SK-N-SH treated with all-trans-retinoic acid at 6 μM for 48 hours (cell line): ENCODE data around the gene COL24A1.

ENCODE experiments used
- ARNTL ChIP-seq: fragments of 450-650 bp; formaldehyde crosslinking; IDR thresholded peaks from 2 replicates; pipeline ENCODE4 v1.5.0; 2020; ENCODE audit warnings: low read depth, mild to moderate bottlenecking, moderate library complexity, borderline replicate concordance
- BACH2 ChIP-seq: fragments of 250-450 bp; sonication (Bioruptor Pico); IDR thresholded peaks from 2 replicates; pipeline ENCODE4 v1.9.0; 2021; ENCODE audit warnings: mild to moderate bottlenecking, borderline replicate concordance
- CSDC2 ChIP-seq: fragments of 250-450 bp; sonication (Bioruptor Pico); IDR thresholded peaks from 2 replicates; pipeline ENCODE4 v1.5.0; 2020; ENCODE audit warnings: mild to moderate bottlenecking, moderate library complexity
- CSRNP3 ChIP-seq: fragments of 250-450 bp; sonication (Bioruptor Pico); IDR thresholded peaks from 2 replicates; pipeline ENCODE4 v1.5.1; 2021; ENCODE audit warnings: mild to moderate bottlenecking, moderate library complexity
- ISL1 ChIP-seq: fragments of 250-450 bp; sonication (Bioruptor Pico); IDR thresholded peaks from 2 replicates; pipeline ENCODE4 v2.1.2; 2022; ENCODE audit warnings: mild to moderate bottlenecking, moderate library complexity
- OSR1 ChIP-seq: fragments of 250-450 bp; sonication (Bioruptor Pico); IDR thresholded peaks from 2 replicates; pipeline ENCODE4 v1.8.0; 2022; ENCODE audit warnings: moderate library complexity, mild to moderate bottlenecking, inconsistent platforms
- SNAI2 ChIP-seq: fragments of 250-450 bp; sonication (Bioruptor Pico); IDR thresholded peaks from 2 replicates; pipeline ENCODE4 v1.5.0; 2020; ENCODE audit warnings: mild to moderate bottlenecking, moderate library complexity
- ZC3H10 ChIP-seq: fragments of 250-450 bp; sonication (Bioruptor Pico); IDR thresholded peaks from 2 replicates; pipeline ENCODE4 v1.5.1; 2021; ENCODE audit warnings: mild to moderate bottlenecking, moderate library complexity
- ZFP30 ChIP-seq: fragments of 450-650 bp; formaldehyde crosslinking; IDR thresholded peaks from 2 replicates; pipeline ENCODE4 v1.5.0; 2022; ENCODE audit warnings: mild to moderate bottlenecking, moderate library complexity
- ZNF70 ChIP-seq: fragments of 450-650 bp; formaldehyde crosslinking; IDR thresholded peaks from 2 replicates; pipeline ENCODE4 v1.5.0; 2020; ENCODE audit warnings: mild to moderate bottlenecking, moderate library complexity
- TF ChIP-seq, protein P1 (sequence below): fragments of 250-450 bp; sonication (Bioruptor Pico); IDR thresholded peaks from 2 replicates; pipeline ENCODE4 v1.8.0; 2020; ENCODE audit warnings: mild to moderate bottlenecking, moderate library complexity, borderline replicate concordance

DNA sequence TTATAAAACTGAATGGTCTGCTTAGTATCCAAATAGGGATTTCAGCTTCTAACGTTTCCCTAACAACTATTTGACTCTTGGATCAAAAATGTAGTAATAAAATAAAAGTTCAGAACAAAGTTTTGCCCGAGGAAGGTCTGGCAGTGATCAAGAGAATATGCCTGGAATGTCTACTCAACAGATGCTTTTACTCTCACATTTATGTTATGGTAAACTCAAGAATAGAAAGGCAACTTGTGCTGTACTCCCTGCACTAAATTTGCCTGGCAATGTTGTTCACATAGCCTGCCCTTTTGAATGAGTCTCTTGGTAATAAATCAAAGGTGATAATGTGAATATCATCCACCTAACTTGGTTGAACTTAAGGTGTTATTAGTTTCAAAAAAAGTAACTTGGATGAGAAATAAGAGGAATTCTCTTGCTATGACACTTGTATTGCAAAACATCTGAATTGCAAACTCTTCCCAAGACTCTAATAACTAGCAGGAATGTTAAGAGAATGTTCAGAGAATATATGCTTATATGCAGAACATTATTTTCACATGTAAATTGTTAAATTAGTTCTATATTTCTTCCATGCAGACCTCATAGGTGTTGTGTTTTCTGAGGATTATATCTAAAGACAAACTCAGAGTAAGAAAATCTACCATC is 215.8 kb downstream of the COL24A1 start:
- TF ChIP-seq ZFP30 (CRISPR knock-in tag): no peak
- TF ChIP-seq, protein P1, sequence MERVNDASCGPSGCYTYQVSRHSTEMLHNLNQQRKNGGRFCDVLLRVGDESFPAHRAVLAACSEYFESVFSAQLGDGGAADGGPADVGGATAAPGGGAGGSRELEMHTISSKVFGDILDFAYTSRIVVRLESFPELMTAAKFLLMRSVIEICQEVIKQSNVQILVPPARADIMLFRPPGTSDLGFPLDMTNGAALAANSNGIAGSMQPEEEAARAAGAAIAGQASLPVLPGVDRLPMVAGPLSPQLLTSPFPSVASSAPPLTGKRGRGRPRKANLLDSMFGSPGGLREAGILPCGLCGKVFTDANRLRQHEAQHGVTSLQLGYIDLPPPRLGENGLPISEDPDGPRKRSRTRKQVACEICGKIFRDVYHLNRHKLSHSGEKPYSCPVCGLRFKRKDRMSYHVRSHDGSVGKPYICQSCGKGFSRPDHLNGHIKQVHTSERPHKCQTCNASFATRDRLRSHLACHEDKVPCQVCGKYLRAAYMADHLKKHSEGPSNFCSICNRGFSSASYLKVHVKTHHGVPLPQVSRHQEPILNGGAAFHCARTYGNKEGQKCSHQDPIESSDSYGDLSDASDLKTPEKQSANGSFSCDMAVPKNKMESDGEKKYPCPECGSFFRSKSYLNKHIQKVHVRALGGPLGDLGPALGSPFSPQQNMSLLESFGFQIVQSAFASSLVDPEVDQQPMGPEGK (CRISPR knock-in tag): no peak
- no peak for TF ChIP-seq ARNTL (CRISPR knock-in tag)
- no peak for TF ChIP-seq ZNF70 (CRISPR knock-in tag)
- TF ChIP-seq CSDC2 (CRISPR knock-in tag): no peak
- no peak for TF ChIP-seq SNAI2 (CRISPR knock-in tag)
- no peak for TF ChIP-seq BACH2 (CRISPR knock-in tag)
- no peak for TF ChIP-seq CSRNP3 (CRISPR knock-in tag)
- TF ChIP-seq OSR1 (CRISPR knock-in tag): no peak
- no peak for TF ChIP-seq ZC3H10 (CRISPR knock-in tag)
- TF ChIP-seq ISL1 (CRISPR knock-in tag): no peak
